ENCODE data around the gene SMPX.

Gene SMPX

DNA sequence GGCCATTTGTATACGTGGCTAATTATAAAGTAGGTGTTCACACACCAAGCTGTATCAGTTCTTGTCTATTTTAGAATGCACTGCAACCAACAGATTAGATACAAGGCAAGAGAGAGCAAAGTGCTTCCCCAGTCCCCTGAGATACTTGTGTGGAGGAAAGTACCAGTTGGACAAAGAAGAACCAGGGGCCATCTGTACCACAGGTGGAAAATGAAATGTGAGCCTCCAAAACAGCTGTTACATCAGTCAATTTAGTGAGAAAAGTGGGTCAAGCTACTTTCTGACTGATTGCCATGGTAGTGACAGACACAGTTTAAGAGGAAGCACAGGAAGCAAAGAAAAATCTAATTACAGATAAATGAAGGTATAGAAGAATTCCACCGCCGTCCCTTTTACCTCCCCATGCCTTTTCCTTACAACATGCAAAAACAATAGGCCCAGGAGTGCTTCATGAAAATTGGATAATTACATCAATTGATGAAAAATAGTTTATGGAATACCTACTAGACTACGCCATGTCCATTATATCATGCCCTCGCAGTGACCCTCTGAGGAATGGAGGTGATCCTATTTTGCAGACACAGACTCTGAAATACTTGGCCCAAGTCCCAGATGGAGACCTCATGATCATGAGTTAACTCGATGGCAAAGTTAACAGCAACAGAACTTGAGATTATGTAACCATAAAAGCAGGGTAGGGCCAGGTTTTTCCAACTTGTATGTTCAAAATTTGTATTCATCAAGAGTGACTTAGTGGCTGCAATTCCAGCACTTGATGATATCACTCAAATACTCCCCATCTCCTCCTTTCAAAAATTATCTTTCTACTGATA, 15.8 kb downstream of the SMPX start:
- TF ChIP-seq, protein P1, sequence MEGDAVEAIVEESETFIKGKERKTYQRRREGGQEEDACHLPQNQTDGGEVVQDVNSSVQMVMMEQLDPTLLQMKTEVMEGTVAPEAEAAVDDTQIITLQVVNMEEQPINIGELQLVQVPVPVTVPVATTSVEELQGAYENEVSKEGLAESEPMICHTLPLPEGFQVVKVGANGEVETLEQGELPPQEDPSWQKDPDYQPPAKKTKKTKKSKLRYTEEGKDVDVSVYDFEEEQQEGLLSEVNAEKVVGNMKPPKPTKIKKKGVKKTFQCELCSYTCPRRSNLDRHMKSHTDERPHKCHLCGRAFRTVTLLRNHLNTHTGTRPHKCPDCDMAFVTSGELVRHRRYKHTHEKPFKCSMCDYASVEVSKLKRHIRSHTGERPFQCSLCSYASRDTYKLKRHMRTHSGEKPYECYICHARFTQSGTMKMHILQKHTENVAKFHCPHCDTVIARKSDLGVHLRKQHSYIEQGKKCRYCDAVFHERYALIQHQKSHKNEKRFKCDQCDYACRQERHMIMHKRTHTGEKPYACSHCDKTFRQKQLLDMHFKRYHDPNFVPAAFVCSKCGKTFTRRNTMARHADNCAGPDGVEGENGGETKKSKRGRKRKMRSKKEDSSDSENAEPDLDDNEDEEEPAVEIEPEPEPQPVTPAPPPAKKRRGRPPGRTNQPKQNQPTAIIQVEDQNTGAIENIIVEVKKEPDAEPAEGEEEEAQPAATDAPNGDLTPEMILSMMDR (IDR thresholded peaks at IDR 0.05; ENCODE audit: unreplicated experiment in 3 of 3), result no peak
- Mint-ChIP-seq H3K36me3 (ENCODE audit: low read depth) (no peaks in the 10 kb centered on the region), H3K9me3 (no peaks in the 10 kb centered on the region), H3K4me1 (peaks cover 87% of the 10 kb centered on the region), H3K27ac (peak overlapping the region; percentile 38 to 64 (median 56)), H3K4me3 (no peak overlapping the region), H3K27me3 (ENCODE audit: low read depth) (no peaks in the 10 kb centered on the region)

DNA sequence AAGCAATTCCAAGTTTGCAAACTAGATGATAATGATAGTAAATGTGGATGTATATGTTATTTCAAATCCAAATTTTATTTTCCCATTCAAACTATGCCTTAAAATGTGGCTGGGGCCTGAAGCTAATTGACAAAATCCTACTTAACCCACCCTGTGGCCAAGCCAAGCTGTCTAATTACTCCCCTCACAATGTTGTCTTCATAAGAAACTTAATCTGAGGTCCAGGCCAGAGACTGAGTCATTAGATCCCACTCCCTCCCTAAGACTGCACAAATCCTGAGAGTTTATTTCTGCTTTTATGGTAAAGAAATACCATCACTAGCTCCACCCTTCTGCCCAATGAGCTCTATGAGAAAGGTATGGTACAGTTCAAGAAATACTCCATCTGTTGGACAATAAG, 16.6 kb downstream of the SMPX start:
- Mint-ChIP-seq H3K9me3 (no peaks in the 10 kb centered on the region), H3K27ac (peak overlapping the region; percentile 38 to 64 (median 56)), H3K27me3 (ENCODE audit: low read depth) (no peaks in the 10 kb centered on the region), H3K4me3 (no peak overlapping the region), H3K4me1 (peaks cover 87% of the 10 kb centered on the region), H3K36me3 (ENCODE audit: low read depth) (no peaks in the 10 kb centered on the region)
- TF ChIP-seq, protein P1 (IDR thresholded peaks at IDR 0.05; ENCODE audit: unreplicated experiment in 3 of 3), result no peak

DNA sequence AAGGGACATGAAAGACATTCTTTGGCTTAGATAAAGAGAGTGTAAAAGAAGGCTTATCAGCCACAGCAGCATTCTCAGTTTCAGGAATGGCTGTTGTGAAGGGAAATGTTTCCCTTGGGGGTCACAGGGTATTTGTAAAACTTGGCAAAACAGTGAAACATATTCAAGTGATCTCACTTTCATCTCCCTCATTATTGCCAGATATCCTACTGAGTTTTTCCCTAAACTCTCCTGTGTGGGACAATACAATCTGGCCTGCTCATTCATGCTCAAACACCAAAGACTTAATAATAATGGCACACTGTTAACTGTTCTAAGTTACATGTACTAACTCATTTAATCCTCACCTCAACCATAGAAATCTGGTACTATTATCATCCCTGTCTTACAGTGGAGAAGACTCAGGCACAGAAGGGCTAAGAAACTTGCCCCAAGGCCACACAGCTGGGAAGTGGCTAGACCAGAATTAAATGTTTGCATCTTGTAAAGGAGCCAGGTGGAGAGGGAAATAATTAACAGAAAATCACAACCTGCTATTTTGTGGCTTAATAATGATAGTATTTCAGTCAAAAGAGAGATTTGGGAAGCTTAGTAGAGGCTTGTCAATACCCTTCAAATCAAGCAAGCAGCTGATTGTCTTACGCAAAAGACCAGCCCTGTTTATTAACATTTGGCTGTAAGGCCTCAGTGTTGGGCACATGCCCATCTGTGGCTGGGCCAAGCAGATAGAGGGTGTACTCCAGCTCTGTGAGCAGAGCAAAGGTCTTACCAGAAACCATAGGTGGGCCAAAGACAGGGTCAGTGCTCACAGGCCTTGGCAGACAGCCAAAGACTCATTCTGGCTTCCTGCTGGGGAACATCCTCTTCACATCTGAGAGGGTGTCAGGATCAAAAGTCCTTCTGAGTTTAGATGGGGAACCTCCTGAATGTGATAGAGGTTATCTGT, 17.3 kb downstream of the SMPX start:
- peaks cover 87% of the 10 kb centered on the region for H3K4me1 Mint-ChIP-seq
- H3K27ac Mint-ChIP-seq, result peak overlapping the region; percentile 54 to 64 (median 56)
- H3K9me3 Mint-ChIP-seq, result no peaks in the 10 kb centered on the region
- no peaks in the 10 kb centered on the region for H3K36me3 Mint-ChIP-seq (ENCODE audit: low read depth)
- no peaks in the 10 kb centered on the region for H3K27me3 Mint-ChIP-seq (ENCODE audit: low read depth)
- TF ChIP-seq, protein P1 (IDR thresholded peaks at IDR 0.05; ENCODE audit: unreplicated experiment in 3 of 3), result no peak
- peak overlapping the region in 1 of 3 experiments; percentile 2 for H3K4me3 Mint-ChIP-seq

DNA sequence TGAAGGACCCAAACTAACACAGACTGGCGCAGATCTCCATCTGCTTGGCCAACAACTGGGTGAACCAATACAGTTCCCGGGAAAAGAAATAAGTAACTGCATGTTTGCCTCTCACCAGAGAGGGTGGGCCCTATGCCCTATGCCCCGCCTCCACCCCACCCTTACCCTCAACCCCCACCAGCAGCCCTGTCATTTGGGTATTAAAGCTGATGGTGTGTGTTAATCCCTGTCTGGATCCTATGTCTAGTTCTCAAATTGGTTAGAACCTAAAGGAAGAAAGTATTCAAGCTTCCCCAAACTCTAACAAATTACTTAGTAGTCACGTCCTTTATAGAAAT, 19.0 kb downstream of the SMPX start:
- H3K9me3 Mint-ChIP-seq, result no peaks in the 10 kb centered on the region
- H3K4me3 Mint-ChIP-seq, result peak overlapping the region; percentile 29 to 50 (median 34)
- TF ChIP-seq, protein P1 (IDR thresholded peaks at IDR 0.05; ENCODE audit: unreplicated experiment in 3 of 3), result no peak
- H3K27ac Mint-ChIP-seq, result peak overlapping the region; percentile 68 to 69 (median 68)
- H3K27me3 Mint-ChIP-seq (ENCODE audit: low read depth), result no peaks in the 10 kb centered on the region
- H3K4me1 Mint-ChIP-seq, result peaks cover 79% of the 10 kb centered on the region
- H3K36me3 Mint-ChIP-seq (ENCODE audit: low read depth), result no peaks in the 10 kb centered on the region

DNA sequence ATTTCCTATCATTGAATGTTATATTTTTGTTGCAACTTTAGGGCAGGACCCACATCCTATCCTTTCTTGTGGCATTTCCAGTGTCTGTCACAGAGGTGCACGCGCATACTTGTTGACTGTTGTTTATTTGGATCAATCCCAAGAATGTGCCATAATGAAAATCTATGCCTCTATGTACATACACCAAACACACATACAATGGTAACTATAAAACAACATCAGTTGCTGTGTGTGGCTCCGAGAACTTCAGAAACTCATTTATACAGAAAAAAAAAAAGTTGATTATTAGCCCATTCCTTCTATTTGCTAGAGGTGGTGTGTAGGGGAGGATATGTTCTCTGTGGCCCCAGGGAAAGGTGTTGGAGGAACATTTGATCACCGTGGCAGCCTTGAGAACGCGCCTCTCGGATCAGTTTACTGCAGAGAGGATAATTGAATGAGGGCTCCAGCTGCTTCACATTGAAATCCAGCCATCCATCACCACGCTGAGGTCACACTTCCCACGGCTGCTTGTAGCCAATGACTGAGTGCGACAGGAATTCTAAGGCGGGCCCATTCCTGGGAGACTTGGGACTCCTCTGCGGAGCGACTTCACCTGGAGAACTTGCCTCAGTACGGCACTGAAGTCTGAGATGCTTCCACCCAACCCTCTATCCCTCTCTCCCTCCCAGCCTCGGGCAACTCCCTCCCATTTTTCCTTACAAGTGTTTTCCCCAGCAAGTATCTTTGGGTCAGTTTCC, 19.5 kb downstream of the SMPX start:
- H3K27ac Mint-ChIP-seq, result peak overlapping the region; percentile 68 to 69 (median 68)
- H3K36me3 Mint-ChIP-seq (ENCODE audit: low read depth), result no peaks in the 10 kb centered on the region
- peak overlapping the region; percentile 29 to 50 (median 34) for H3K4me3 Mint-ChIP-seq
- H3K27me3 Mint-ChIP-seq (ENCODE audit: low read depth), result no peaks in the 10 kb centered on the region
- TF ChIP-seq, protein P1 (IDR thresholded peaks at IDR 0.05; ENCODE audit: unreplicated experiment in 3 of 3), result no peak
- H3K4me1 Mint-ChIP-seq, result peaks cover 75% of the 10 kb centered on the region
- no peaks in the 10 kb centered on the region for H3K9me3 Mint-ChIP-seq

Measured in nephron (organoid).